ENCODE measurements around the gene EMD. TPM values are rescaled to one million over a fixed set of nuclear protein-coding genes. Genes with fewer than 3 reads are reported as not detected.

The EMD gene
- total and polyA plus RNA-seq, 2 of the 13 experiments (the other 11 are each of a cell fraction or from before 2014, with no cell fraction given): 14.5 to 14.9 TPM

DNA sequence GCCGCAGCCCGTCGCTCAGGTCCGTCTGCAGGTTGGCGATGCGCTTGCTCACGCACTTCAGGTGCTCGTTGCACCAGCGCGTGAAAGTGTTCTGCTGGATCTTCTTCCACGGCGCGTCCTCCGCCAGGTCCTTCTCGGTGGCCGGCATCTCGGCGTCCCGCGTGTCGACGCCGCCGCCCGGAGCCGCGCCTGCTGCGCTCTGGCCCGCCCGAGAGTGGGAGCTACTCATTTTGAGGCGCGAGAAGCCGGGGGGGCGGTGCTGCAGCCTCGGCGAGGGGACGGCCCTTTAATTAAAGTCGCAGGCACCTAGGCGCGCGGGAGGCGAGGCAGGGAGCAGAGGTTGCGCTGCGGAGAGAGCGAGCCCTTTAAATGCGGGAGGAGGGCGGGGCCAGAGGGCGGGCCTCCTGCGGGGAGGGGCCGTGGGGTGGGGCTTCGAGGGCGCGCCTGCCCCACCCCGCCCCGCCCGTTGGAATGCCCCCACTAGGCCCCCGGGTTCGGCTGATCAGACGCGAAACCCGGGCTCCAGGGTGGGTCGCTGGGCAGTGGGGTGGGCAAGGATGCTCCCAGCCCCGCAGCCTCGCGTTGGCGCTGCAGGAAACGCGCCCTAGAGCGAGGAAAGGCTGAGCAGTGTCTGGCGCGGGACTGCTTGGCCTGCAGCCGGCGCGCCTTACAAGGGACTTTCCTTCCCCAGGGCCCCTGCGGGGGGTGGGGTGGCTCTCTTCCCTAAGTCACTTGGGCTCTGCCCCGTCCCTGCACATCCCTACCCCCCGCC is 7.9 kb upstream of the EMD start (continued):
- TF ChIP-seq NR2F1 (CRISPR knock-in tag; IDR thresholded peaks at IDR 0.05): no peak
- TF ChIP-seq KLF16 (CRISPR knock-in tag; IDR thresholded peaks at IDR 0.05): peak in 1 of 2 experiments; percentile 58; a peak in 1 of 4 replicates
- no peak for TF ChIP-seq MED13 (CRISPR knock-in tag; IDR thresholded peaks at IDR 0.05)
- no peak for TF ChIP-seq ZBTB8A (CRISPR knock-in tag; IDR thresholded peaks at IDR 0.05; ENCODE audit: borderline replicate concordance, low read depth)
- 0 out of 2 replicates have a peak, but pooled peaks have one; percentile 75 for TF ChIP-seq ZNF746 (CRISPR knock-in tag; IDR thresholded peaks at IDR 0.05)
- no peak for TF ChIP-seq ZNF260 (CRISPR knock-in tag; IDR thresholded peaks at IDR 0.05; ENCODE audit: borderline replicate concordance, low read depth)
- peak; percentile 31; the same call in 1 of the 2 replicates for TF ChIP-seq ELF3 (CRISPR knock-in tag; IDR thresholded peaks at IDR 0.05)
- TF ChIP-seq, protein P1, sequence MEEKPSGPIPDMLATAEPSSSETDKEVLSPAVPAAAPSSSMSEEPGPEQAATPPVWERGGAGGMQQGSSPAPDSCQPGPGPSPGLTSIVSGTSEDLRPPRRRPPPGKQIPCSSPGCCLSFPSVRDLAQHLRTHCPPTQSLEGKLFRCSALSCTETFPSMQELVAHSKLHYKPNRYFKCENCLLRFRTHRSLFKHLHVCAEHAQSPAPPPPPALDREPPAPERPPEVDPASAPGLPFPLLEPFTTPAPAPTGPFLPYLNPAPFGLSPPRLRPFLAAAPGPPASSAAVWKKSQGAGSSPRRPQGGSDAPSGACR (CRISPR knock-in tag; IDR thresholded peaks at IDR 0.05): no peak
- TF ChIP-seq TCF7 (IDR thresholded peaks at IDR 0.05; ENCODE audit: low read depth): no peak
- TF ChIP-seq, protein P2, sequence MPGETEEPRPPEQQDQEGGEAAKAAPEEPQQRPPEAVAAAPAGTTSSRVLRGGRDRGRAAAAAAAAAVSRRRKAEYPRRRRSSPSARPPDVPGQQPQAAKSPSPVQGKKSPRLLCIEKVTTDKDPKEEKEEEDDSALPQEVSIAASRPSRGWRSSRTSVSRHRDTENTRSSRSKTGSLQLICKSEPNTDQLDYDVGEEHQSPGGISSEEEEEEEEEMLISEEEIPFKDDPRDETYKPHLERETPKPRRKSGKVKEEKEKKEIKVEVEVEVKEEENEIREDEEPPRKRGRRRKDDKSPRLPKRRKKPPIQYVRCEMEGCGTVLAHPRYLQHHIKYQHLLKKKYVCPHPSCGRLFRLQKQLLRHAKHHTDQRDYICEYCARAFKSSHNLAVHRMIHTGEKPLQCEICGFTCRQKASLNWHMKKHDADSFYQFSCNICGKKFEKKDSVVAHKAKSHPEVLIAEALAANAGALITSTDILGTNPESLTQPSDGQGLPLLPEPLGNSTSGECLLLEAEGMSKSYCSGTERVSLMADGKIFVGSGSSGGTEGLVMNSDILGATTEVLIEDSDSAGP (CRISPR knock-in tag; IDR thresholded peaks at IDR 0.05; ENCODE audit: borderline replicate concordance): peak; percentile 100
- TF ChIP-seq HDAC1 (CRISPR knock-in tag; IDR thresholded peaks at IDR 0.05): peak; percentile 67; the same call in 1 of the 2 replicates
- TF ChIP-seq, protein P3, sequence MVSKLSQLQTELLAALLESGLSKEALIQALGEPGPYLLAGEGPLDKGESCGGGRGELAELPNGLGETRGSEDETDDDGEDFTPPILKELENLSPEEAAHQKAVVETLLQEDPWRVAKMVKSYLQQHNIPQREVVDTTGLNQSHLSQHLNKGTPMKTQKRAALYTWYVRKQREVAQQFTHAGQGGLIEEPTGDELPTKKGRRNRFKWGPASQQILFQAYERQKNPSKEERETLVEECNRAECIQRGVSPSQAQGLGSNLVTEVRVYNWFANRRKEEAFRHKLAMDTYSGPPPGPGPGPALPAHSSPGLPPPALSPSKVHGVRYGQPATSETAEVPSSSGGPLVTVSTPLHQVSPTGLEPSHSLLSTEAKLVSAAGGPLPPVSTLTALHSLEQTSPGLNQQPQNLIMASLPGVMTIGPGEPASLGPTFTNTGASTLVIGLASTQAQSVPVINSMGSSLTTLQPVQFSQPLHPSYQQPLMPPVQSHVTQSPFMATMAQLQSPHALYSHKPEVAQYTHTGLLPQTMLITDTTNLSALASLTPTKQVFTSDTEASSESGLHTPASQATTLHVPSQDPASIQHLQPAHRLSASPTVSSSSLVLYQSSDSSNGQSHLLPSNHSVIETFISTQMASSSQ (IDR thresholded peaks at IDR 0.05; ENCODE audit: low read depth): no peak
- TF ChIP-seq, protein P3 (CRISPR knock-in tag; IDR thresholded peaks at IDR 0.05; ENCODE audit: borderline replicate concordance): peak; percentile 38; the same call in 1 of the 2 replicates
- TF ChIP-seq ZNF569 (CRISPR knock-in tag; IDR thresholded peaks at IDR 0.05; ENCODE audit: borderline replicate concordance): no peak
- peak; percentile 98 for TF ChIP-seq POLR2G (IDR thresholded peaks at IDR 0.05; ENCODE audit: low read depth, low read length)
- TF ChIP-seq, protein P4, sequence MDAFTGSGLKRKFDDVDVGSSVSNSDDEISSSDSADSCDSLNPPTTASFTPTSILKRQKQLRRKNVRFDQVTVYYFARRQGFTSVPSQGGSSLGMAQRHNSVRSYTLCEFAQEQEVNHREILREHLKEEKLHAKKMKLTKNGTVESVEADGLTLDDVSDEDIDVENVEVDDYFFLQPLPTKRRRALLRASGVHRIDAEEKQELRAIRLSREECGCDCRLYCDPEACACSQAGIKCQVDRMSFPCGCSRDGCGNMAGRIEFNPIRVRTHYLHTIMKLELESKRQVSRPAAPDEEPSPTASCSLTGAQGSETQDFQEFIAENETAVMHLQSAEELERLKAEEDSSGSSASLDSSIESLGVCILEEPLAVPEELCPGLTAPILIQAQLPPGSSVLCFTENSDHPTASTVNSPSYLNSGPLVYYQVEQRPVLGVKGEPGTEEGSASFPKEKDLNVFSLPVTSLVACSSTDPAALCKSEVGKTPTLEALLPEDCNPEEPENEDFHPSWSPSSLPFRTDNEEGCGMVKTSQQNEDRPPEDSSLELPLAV (CRISPR knock-in tag; conservative IDR thresholded peaks at IDR 0.05; ENCODE audit: low read depth): no peak
- no peak for TF ChIP-seq ZNF354B (CRISPR knock-in tag; IDR thresholded peaks at IDR 0.05)
- TF ChIP-seq, protein P5, sequence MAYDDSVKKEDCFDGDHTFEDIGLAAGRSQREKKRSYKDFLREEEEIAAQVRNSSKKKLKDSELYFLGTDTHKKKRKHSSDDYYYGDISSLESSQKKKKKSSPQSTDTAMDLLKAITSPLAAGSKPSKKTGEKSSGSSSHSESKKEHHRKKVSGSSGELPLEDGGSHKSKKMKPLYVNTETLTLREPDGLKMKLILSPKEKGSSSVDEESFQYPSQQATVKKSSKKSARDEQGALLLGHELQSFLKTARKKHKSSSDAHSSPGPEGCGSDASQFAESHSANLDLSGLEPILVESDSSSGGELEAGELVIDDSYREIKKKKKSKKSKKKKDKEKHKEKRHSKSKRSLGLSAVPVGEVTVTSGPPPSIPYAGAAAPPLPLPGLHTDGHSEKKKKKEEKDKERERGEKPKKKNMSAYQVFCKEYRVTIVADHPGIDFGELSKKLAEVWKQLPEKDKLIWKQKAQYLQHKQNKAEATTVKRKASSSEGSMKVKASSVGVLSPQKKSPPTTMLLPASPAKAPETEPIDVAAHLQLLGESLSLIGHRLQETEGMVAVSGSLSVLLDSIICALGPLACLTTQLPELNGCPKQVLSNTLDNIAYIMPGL (CRISPR knock-in tag; IDR thresholded peaks at IDR 0.05; ENCODE audit: borderline replicate concordance in 1 of 2, low read depth in 1 of 2): 0 out of 4 replicates have a peak, but pooled peaks have one; percentile 21 to 57
